Measurements from ENCODE around the gene TLE5. TPM values are rescaled to one million over a fixed set of nuclear protein-coding genes. Genes with fewer than 3 reads are reported as not detected.

The TLE5 gene
- total RNA-seq, 2 experiments from 2014 or later, result 283 to 296 TPM

DNA sequence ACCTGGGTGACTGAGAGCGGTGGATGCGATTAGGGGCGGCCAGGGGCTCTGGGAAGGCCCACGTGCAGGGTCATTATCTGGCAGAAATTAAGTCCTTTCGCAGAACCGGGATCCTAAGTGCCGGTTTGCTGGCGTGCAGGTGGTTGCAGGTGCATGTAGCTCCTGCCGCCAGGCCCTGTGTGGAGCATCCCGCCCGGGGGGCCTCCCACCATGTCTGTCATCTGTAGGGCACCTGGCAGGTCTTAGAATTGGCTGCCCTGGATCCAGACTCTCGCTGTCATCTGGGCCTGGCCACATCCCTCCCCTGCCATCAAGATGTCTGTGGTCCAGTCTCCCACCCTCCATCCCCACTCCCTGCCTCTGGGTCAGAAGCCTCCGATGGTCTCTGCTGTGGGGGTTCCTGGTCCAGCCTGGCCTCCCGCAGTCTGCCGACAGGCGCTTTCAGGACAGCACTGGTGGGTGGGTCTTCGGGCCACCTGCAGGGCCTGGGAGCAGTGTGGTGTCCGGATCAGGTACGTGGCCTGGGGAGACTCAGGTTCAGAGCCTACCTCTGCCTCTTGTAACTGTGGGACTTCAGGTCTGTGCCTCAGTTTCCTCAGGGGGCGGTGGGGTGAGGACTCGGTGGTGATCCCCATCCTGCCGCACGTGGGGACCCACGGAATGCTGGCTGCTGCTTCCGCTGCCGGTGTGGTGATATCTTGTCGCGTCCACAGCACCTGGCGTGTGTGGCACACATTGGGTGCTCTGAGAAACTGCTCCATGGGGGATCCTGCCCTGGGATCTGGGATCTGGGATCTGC lies 37.3 kb upstream of the TLE5 start:
- ATAC-seq (no peak), DNase-seq (no peak)
- Mint-ChIP-seq H3K4me1 (ENCODE audit: low read depth) (peaks cover 36% of the 10 kb centered on the region), H3K9me3 (no peaks in the 10 kb centered on the region), H3K27ac (no peak overlapping the region), H3K27me3 (peaks cover 5% of the 10 kb centered on the region), H3K4me3 (no peak overlapping the region), H3K36me3 (ENCODE audit: low read depth) (no peaks in the 10 kb centered on the region)
- TF ChIP-seq, protein P1, sequence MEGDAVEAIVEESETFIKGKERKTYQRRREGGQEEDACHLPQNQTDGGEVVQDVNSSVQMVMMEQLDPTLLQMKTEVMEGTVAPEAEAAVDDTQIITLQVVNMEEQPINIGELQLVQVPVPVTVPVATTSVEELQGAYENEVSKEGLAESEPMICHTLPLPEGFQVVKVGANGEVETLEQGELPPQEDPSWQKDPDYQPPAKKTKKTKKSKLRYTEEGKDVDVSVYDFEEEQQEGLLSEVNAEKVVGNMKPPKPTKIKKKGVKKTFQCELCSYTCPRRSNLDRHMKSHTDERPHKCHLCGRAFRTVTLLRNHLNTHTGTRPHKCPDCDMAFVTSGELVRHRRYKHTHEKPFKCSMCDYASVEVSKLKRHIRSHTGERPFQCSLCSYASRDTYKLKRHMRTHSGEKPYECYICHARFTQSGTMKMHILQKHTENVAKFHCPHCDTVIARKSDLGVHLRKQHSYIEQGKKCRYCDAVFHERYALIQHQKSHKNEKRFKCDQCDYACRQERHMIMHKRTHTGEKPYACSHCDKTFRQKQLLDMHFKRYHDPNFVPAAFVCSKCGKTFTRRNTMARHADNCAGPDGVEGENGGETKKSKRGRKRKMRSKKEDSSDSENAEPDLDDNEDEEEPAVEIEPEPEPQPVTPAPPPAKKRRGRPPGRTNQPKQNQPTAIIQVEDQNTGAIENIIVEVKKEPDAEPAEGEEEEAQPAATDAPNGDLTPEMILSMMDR (IDR thresholded peaks at IDR 0.05), result no peak
- intact Hi-C loops (cut with micrococcal nuclease), result loop anchor here (10.0 kb wide), 1 partner anchor 135 kb away; no protein-coding TSS in a partner anchor
- ChIA-PET CTCF (interaction anchor here (0.9 to 3.1 kb wide), 2 partner anchors 9 to 139 kb away, joined by 3 to 12 read pairs; no protein-coding TSS in a partner anchor), POLR2A (interaction anchor here (0.8 kb wide), 1 partner anchor 19 kb away, joined by 3 read pairs; no protein-coding TSS in a partner anchor)

DNA sequence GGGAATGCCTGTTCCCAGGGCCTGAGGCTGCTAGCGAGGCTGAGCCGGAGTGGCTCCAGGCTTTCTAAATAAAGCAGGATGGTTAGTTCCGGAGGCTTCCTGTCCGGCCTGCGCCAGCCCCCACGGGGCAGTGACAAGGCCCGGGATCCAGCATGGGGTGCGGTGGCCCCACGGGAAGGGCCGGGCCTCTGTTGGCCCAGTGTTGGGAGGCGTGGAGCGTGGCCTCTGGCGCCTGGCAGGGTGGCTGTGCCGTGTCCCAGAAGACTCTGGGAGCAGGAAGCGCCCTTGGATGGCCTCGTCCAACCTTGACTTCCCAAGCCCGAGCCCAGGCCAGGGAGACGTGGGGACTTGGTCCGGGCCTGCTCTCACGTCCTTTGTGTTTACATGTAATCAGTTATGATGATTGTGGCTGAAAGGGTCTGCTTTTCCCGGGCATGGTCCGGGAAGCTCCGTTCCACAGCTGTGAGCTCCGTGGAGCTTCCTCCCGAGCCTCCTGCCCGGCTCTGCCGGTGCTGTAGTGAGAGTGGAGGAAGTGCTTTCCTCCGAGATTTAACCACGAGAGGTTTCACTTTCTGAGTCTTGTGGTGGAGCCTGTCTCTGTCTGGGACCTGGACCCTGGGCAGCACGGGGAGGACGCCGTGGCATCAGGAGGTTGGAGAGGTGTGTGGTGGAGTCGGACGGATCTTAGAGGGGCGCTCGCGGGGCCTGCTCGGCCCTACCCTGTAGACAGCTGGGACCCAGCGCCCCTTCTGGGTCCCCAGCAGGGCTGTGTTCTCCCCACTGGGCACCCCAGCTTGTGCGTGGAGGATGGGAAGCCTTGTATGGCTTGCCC lies 36.4 kb upstream of the TLE5 start:
- ATAC-seq (no peak), DNase-seq (no peak)
- H3K27me3 Mint-ChIP-seq, result peaks cover 5% of the 10 kb centered on the region
- H3K4me1 Mint-ChIP-seq (ENCODE audit: low read depth), result peaks cover 31% of the 10 kb centered on the region
- no peaks in the 10 kb centered on the region for H3K36me3 Mint-ChIP-seq (ENCODE audit: low read depth)
- CTCF ChIA-PET, result interaction anchor here (0.9 to 3.1 kb wide), 3 partner anchors 9 to 138 kb away, joined by 3 to 12 read pairs (median 4); no protein-coding TSS in a partner anchor
- intact Hi-C loops (cut with micrococcal nuclease), result no loop called here
- POLR2A ChIA-PET, result no interaction called here
- H3K27ac Mint-ChIP-seq, result no peak overlapping the region
- no peak overlapping the region for H3K4me3 Mint-ChIP-seq
- H3K9me3 Mint-ChIP-seq, result no peaks in the 10 kb centered on the region
- TF ChIP-seq, protein P1 (IDR thresholded peaks at IDR 0.05), result no peak

DNA sequence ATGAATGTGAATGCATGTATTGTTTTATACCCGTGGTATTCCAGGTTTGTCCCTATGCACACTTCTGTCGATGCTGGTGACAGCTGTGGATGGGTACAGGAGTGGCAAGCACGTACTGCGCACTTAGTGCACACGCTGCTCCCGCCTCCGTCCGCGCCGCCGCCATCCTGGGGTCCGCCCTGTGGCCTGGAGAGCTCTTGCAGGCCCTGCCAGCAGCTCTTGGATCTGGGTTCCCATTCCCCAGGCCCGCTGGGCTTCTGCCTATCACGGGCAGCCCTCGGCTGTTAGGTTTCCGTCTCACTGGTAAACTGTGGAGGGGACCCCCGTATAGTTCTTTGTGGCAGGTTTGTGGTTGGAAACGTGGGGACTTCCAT lies 35.8 kb upstream of the TLE5 start:
- intact Hi-C loops (cut with micrococcal nuclease), result no loop called here
- H3K27me3 Mint-ChIP-seq, result peaks cover 5% of the 10 kb centered on the region
- no peaks in the 10 kb centered on the region for H3K36me3 Mint-ChIP-seq (ENCODE audit: low read depth)
- TF ChIP-seq, protein P1 (IDR thresholded peaks at IDR 0.05), result no peak
- H3K4me3 Mint-ChIP-seq, result no peak overlapping the region
- H3K4me1 Mint-ChIP-seq (ENCODE audit: low read depth), result peaks cover 30% of the 10 kb centered on the region
- H3K27ac Mint-ChIP-seq, result no peak overlapping the region
- DNase-seq, result no peak
- no peaks in the 10 kb centered on the region for H3K9me3 Mint-ChIP-seq
- no peak for ATAC-seq
- POLR2A ChIA-PET, result no interaction called here
- CTCF ChIA-PET, result interaction anchor here (1.0 to 3.1 kb wide), 2 partner anchors 10 to 27 kb away, joined by 4 to 12 read pairs; no protein-coding TSS in a partner anchor

DNA sequence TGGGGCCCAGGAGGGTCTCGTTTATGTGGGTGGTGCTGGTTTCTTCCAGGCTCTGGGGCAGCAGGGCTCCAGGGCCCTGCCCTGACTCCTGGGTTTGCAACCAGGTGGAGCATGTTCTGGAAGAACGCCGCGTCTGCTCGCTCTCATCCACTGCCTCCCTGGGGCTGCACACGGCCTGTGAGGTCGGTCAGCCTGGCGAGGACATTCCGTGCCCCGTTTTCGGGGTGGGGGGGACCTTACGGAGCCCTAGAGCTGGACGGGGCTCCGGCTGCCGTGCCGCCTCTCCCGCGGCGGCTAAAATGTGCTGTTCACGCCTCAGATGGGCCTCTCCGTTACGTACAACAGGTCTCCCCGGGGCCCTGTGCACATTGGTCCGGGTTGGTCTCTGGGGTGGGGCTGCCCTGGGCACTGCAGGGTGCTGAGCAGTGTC lies 35.2 kb upstream of the TLE5 start:
- Mint-ChIP-seq H3K4me1 (ENCODE audit: low read depth) (peaks cover 30% of the 10 kb centered on the region), H3K36me3 (ENCODE audit: low read depth) (no peaks in the 10 kb centered on the region), H3K27ac (no peak overlapping the region), H3K27me3 (peaks cover 5% of the 10 kb centered on the region), H3K4me3 (no peak overlapping the region), H3K9me3 (no peaks in the 10 kb centered on the region)
- ChIA-PET POLR2A (no interaction called here), CTCF (interaction anchor here (3.1 kb wide), 1 partner anchor 11 kb away, joined by 12 read pairs; no protein-coding TSS in a partner anchor)
- no peak for ATAC-seq
- TF ChIP-seq, protein P1 (IDR thresholded peaks at IDR 0.05), result no peak
- no peak for DNase-seq
- intact Hi-C loops (cut with micrococcal nuclease), result no loop called here

Measured in activated CD8-positive, alpha-beta T cell treated with anti-CD3 and anti-CD28 coated beads for 36 hours (primary cell).